ENCODE data around the gene PLEKHA5.

- no peak for TF ChIP-seq POLR2AphosphoS5 (IDR thresholded peaks at IDR 0.05)
- no peak for TF ChIP-seq CTCF (IDR thresholded peaks at IDR 0.05)
These were observed 21.8 kb downstream of the PLEKHA5 start for GRCh38 chr12:19151298-19151697.
